GM19099 (cell line): Measurements from ENCODE around the gene C1QTNF9B.
"Not testable (repeated sequence)": the region's sequence is repeated elsewhere in the genome, so short reads cannot be mapped to it uniquely, and the experiment has no call there.

ENCODE experiments used
- POLR2A ChIP-seq: IDR thresholded peaks from 3 replicates; pipeline ENCODE4 v1.6.1; 2011; ENCODE audit warnings: low read depth; ENCODE audit not compliant: insufficient read length; ENCODE audit errors: extremely low read depth

The C1QTNF9B gene

DNA sequence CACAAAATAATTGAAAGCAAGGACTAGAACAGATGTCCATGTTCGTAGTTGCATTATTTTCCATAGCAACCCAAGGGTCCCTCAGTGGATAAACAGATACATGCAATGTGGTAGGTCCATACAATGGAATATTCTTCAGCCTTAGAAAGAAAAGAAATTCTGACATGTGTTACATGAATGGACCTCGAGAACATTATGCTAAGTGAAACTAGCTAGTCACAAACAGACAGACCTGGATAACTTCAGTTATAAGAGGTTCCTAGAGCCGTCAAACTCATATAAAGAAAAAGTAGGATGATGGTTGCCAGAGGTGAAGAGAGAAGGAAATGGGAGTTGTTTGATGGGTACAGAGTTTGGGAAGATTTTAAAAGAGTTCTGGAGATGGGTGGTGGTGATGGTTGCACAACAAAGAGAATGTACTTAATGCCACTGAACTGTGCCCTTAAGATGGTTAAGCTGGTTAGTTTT, at the start of gene C1QTNF9B:
Gene C1QTNF9B, minus strand, starts transcription at position 51 of the 468 bp plus-strand sequence.
- TF ChIP-seq POLR2A = not testable (repeated sequence)

- no peak for TF ChIP-seq POLR2A
Observed at GRCh38 chr13:23946900-23947299, 49.6 kb upstream of the C1QTNF9B start.

DNA sequence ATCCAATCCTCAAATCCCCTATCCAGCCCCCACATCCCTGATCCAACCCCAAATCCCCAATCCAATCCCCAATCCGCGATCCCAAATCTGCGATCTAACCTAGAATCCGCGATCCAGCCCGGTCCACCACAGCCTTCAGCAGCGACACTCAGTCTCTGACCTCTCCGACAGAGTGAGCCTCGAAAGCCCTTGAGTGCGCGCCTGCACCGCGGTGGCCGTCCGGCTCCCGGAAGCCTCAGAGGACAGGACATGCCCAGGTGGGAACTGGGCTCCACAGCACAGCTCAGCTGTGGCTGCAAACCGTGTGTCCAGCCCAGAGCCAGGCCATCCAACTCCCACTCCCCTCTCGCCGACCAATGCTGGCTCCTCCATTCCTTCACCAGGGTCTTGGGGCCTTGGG, 48.8 kb upstream of the C1QTNF9B start:
- TF ChIP-seq POLR2A = no peak

DNA sequence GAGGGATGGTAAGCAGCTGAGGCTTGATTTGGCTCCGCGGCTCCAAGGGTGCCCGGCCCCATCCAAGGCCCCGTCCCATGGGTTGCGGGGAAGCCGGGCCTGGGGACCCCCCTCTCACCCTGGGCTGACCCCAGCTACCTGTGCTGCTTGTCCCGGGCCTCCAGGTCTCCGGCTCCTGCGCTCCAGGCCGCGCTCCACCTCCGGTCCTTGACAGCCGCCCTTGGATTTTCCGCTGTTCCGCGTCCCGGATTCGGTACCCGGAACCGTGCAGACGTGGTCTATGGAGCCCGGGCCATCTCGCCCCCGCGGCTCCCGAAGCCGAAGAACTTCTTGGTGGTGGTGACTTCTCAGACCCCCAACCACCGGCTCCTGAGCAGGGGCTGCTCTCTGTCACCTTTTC, 48.3 kb upstream of the C1QTNF9B start:
- TF ChIP-seq POLR2A = no peak

- TF ChIP-seq POLR2A = no peak
Observed at GRCh38 chr13:23941211-23941610, 43.9 kb upstream of the C1QTNF9B start.

- no peak for TF ChIP-seq POLR2A
Observed at GRCh38 chr13:23934520-23934919, 37.2 kb upstream of the C1QTNF9B start.

DNA sequence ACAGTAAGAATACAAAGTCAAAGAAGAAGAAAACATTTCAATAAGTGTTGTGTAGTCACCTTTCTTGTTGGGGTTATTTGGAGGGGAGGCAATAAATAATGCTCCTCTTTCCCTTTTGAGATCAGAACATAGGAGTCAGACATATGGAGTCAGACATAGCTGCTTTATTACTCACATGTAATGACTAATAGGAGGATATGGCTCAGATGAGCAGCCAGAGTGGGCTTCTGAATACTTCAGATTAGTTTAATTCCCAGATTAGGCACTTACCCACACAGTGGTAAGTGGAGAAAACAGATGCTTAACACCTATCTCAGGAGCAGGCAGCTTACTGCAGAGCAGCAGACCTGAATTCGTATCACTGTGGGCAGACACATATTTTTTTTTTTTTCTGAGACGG, 31.7 kb upstream of the C1QTNF9B start:
- no peak for TF ChIP-seq POLR2A

- no peak for TF ChIP-seq POLR2A
Observed at GRCh38 chr13:23923031-23923430, 25.7 kb upstream of the C1QTNF9B start.

GRCh38 chr13:23922005-23922932, 25.0 kb upstream of the C1QTNF9B start:
- no peak for TF ChIP-seq POLR2A

DNA sequence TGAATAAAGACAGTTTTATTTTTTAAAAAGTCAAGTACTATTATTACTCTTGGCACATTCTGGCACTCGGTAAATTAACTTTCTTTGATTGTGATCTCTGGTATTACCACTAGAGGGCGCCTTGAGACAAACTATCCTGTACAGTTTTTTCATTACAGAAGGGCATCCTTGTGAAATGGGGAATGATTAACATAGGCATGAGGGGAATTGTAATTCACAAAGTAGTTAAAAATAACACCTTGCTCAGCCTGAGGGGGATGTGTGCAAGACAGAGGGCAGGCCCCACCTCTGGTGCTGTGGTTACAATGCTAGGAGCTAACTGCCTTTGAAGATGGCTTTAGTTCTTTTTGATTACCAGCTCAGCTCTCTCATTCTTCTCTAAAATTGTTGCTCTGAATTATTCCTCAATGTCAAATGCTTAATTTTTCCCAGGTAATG, 24.2 kb upstream of the C1QTNF9B start:
- TF ChIP-seq POLR2A = no peak

DNA sequence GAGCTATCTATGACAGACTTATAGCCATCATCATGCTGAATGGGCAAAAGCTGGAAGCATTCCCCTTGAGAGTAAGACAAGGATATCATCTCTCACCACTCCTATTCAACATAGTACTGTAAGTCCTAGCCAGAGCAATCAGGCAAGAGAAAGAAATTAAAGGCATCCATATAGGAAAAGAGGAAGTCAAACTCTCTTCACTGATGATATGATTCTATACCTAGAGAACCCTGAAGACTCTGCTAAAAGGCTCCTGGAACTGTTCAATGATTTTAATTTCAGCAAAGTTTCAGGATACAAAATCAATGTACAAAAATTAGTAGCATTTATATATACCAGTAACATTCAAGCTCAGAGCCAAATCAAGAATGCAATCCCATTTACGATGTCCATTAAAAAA, 21.7 kb upstream of the C1QTNF9B start:
- no peak for TF ChIP-seq POLR2A

GRCh38 chr13:23918208-23918607, 20.9 kb upstream of the C1QTNF9B start:
- TF ChIP-seq POLR2A = no peak

GRCh38 chr13:23915308-23915707, 18.0 kb upstream of the C1QTNF9B start:
- TF ChIP-seq POLR2A = no peak

- TF ChIP-seq POLR2A = no peak
Observed at GRCh38 chr13:23912469-23912868, 15.2 kb upstream of the C1QTNF9B start.

- TF ChIP-seq POLR2A = no peak
Observed at GRCh38 chr13:23909606-23910005, 12.3 kb upstream of the C1QTNF9B start.

GRCh38 chr13:23905766-23906165, 8.5 kb upstream of the C1QTNF9B start:
- TF ChIP-seq POLR2A = no peak
